Cardiac muscle cell (in vitro differentiated cells and primary cell): Measurements from ENCODE around the gene RAB8A. TPM values are rescaled to one million over a fixed set of nuclear protein-coding genes. Genes with fewer than 3 reads are reported as not detected.

Experiments
- DNase-seq, 2 donors: peaks; one replicate each; pipeline versions ENCODE4 v3.0.0 to v3.0.0-alpha.2; 2010 to 2017; ENCODE audit warnings: low read depth in 1 of 2, low spot score in 1 of 2
- H3K27ac ChIP-seq: fragments of 200-600 bp; sonication (generic); 2 replicates; pipeline ENCODE4 v1.5.1; 2016
- H3K27me3 ChIP-seq: fragments of 200-600 bp; sonication (generic); 2 replicates; pipeline ENCODE4 v1.6.0; 2016; ENCODE audit warnings: control low read depth
- H3K36me3 ChIP-seq: fragments of 200-600 bp; sonication (generic); 2 replicates; pipeline ENCODE4 v1.5.1; 2016; ENCODE audit warnings: control low read depth
- H3K4me1 ChIP-seq: fragments of 200-600 bp; sonication (generic); 2 replicates; pipeline ENCODE4 v1.8.1; 2017; ENCODE audit warnings: low read depth, mild to moderate bottlenecking, mixed run types
- H3K4me3 ChIP-seq: fragments of 200-600 bp; sonication (generic); 2 replicates; pipeline ENCODE4 v1.5.1; 2016; ENCODE audit warnings: mild to moderate bottlenecking
- H3K9me3 ChIP-seq: fragments of 200-600 bp; sonication (generic); 2 replicates; pipeline ENCODE4 v1.5.1; 2017; ENCODE audit warnings: low read depth, mild to moderate bottlenecking, control low read depth
- polyA plus RNA-seq: library from polyadenylated mRNA; unstranded; fragments of >200 nt; fragmentation: Nextera tagmentation; extraction: Ambion mirVana; gene quantifications from 2 replicates; pipeline ENCODE4 v1.2.1, GENCODE V29; 2016
- total RNA-seq: library from RNA; depleted of rRNA; stranded (reverse); fragments of >200 nt; gene quantifications from 2 replicates; pipeline ENCODE4 v1.2.3, GENCODE V29; 2016
- TF ChIP-seq, protein P1 (sequence below): IDR thresholded peaks from 2 replicates; pipeline ENCODE4 v1.5.1; 2012; ENCODE audit warnings: low read depth, mild to moderate bottlenecking, low read length

The RAB8A gene
- total and polyA plus RNA-seq, 2 experiments from 2014 or later = 38.2 to 93.8 TPM

DNA sequence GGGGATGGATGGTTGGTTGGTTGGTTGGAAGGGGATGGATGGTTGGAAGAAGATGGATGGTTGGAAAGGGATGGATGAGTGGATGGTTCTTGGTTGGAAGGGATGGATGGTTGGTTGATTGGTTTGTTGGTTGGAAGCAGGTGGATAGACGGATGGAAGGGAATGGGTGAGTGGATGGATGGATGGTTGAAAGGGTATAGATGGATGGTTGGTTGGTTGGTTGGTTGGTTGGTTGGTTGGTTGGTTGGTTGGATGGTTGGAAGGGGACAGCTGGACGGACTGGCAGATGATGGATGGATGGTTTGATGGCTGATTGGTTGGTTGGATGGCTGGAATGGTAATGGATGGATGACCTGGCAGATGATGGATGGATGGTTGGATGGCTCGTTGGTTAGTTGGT is 20.0 kb downstream of the RAB8A start:
- H3K36me3 ChIP-seq = peaks cover 35% of the 10 kb centered on the region
- no peaks in the 10 kb centered on the region for H3K27me3 ChIP-seq
- TF ChIP-seq, protein P1, sequence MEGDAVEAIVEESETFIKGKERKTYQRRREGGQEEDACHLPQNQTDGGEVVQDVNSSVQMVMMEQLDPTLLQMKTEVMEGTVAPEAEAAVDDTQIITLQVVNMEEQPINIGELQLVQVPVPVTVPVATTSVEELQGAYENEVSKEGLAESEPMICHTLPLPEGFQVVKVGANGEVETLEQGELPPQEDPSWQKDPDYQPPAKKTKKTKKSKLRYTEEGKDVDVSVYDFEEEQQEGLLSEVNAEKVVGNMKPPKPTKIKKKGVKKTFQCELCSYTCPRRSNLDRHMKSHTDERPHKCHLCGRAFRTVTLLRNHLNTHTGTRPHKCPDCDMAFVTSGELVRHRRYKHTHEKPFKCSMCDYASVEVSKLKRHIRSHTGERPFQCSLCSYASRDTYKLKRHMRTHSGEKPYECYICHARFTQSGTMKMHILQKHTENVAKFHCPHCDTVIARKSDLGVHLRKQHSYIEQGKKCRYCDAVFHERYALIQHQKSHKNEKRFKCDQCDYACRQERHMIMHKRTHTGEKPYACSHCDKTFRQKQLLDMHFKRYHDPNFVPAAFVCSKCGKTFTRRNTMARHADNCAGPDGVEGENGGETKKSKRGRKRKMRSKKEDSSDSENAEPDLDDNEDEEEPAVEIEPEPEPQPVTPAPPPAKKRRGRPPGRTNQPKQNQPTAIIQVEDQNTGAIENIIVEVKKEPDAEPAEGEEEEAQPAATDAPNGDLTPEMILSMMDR = no peak

DNA sequence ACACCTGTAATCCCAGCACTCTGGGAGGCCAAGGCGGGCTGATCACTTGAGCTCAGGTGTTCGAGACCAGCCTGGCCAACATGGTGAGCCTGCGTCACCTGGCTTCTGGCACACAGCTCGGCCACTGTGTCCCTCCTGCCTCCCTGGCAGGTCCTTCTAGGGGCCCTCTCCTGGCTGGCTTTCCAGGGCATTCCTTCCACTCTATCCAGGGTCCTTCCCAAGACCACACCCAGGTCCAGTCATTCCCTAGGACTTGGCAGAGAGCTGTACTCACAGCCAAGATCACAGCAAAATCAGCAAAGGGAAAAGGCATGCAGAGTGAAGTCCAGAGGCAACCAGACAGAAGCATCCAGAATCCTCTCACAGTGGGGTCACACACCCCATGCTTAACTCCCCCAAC is 22.1 kb downstream of the RAB8A start:
- H3K27me3 ChIP-seq = no peaks in the 10 kb centered on the region
- TF ChIP-seq, protein P1 = no peak
- no peaks in the 10 kb centered on the region for H3K9me3 ChIP-seq

More for the DNA sequence above, 20.0 kb downstream of the RAB8A start:
- Histone ChIP-seq H3K27ac (no peak overlapping the region), H3K4me3 (no peak overlapping the region), H3K9me3 (no peaks in the 10 kb centered on the region), H3K4me1 (no peaks in the 10 kb centered on the region)
- DNase-seq = no peak

DNA sequence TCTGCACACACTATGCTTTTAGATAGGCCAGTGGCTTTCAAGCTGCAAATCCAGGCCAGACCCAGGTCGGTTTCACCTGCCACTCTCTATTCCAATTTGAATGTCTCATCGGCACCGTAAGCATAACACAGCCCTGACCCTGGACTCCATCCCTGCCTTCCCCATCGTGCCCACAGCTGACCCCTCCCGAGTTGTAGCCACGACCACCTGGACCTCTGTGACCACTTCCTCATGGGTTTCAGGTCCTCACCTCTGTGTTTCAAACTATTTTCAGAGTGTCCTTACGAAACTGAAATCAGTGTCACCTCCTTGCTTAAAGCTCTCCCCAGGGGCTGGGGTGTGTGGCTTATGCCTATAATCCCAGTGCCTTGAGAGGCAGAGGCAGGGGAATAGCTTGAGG is 22.8 kb downstream of the RAB8A start:
- Histone ChIP-seq H3K27me3 (no peaks in the 10 kb centered on the region), H3K9me3 (no peaks in the 10 kb centered on the region), H3K27ac (peak overlapping the region; percentile 28), H3K4me3 (no peak overlapping the region), H3K4me1 (no peaks in the 10 kb centered on the region), H3K36me3 (peaks cover 18% of the 10 kb centered on the region)
- DNase-seq = no peak
- TF ChIP-seq, protein P1 = no peak

More for the DNA sequence above, 22.1 kb downstream of the RAB8A start:
- Histone ChIP-seq H3K27ac (peak overlapping the region; percentile 28), H3K36me3 (peaks cover 22% of the 10 kb centered on the region), H3K4me1 (no peaks in the 10 kb centered on the region), H3K4me3 (no peak overlapping the region)
- DNase-seq = no peak

DNA sequence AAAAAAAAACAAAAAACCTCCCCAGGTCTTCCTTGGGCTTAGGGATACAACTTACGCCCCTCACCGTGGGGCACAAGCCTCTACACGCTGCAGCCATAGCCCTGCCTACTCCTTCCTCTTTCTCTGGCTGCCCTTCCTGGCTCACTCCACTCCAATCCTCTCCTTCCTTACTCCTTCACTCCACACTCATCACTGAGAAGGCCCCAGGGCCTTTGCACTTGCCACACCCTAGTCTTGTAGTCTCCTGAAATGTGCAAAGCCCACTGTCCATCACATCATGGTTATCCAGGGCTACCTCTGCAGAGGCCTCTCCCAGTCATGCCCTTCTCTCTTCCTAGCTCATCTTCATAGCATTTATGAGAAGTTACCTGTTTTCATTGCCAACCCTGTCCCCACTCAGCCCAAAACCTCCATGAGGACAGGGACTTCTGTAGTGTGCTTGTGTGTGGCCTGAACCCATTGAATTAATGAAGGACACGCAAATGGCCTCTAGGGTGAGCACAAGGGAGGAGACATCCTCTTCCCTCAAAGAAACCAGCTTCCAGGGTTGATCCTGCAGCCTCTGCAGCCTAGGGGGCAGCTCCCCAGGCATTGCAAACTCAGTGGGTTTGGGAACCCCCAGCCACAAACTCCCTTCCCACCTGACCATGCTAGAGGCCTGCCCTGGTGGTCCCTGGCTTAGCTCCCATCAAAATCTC is 23.9 kb downstream of the RAB8A start:
- Histone ChIP-seq H3K36me3 (peaks cover 9% of the 10 kb centered on the region), H3K27ac (no peak overlapping the region), H3K4me3 (no peak overlapping the region), H3K9me3 (no peaks in the 10 kb centered on the region), H3K4me1 (no peaks in the 10 kb centered on the region), H3K27me3 (no peaks in the 10 kb centered on the region)
- DNase-seq = no peak
- TF ChIP-seq, protein P1 = no peak

DNA sequence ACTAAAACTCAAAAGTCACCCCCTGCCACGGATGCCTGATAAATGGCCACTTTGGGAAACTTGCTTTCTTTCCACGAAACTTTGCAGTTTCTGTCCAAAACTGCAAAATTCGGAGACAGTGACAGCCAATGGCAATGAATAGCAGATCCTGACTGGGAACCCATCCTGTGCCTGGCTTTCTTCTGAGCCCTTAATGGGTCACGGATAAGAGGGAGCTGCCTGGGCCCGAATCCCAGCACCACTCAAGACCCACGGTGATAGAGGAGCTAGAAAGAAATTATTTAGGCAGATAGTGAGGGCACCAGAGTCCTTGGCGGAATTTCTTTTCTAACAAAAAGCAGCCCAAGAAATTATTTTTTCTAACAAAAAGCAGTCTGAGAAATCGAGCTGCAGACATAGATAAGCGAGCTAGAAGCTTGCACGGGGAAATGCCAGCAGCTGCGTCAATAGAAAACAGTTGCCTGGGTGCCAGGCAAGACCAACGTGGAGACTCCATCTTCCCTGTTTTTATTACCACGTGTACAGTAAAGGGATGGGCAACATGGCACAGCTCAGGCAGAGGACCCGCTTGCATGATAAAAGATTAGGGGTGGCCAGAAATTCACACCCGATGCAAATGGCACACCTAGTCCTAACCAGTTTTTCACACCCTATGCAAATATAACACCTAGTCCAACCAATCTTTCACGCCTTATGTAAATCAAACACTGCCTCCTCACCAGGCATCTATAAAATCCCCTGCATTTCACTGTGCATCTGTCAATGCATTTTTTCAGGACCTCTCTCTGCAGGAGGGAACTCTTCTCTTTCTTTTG is 24.7 kb downstream of the RAB8A start:
- Histone ChIP-seq H3K27ac (no peak overlapping the region), H3K4me3 (no peak overlapping the region), H3K9me3 (no peaks in the 10 kb centered on the region), H3K27me3 (no peaks in the 10 kb centered on the region), H3K36me3 (peaks cover 7% of the 10 kb centered on the region), H3K4me1 (no peaks in the 10 kb centered on the region)
- TF ChIP-seq, protein P1 = no peak
- no peak for DNase-seq
